Measurements from ENCODE around the gene NTM. TPM values are rescaled to one million over a fixed set of nuclear protein-coding genes. Genes with fewer than 3 reads are reported as not detected.

NTM gene
- total and polyA plus RNA-seq, 2 experiments from 2014 or later = 2.2 to 4.9 TPM

- WGBS (ENCODE audit: low lambda C conversion rate, missing lambda C conversion rate) = 34% methylated on average over 16 of the region's 16 CpGs
- no peaks in the 10 kb centered on the region for H3K36me3 ChIP-seq (replicated peaks; ENCODE audit: insufficient read depth, low read depth)
- TF ChIP-seq CTCF (IDR thresholded peaks at IDR 0.05; ENCODE audit: poor library complexity) = peak; percentile 99
- TF ChIP-seq EZH2phosphoT487 (IDR thresholded peaks at IDR 0.05; ENCODE audit: low read depth, severe bottlenecking, unreplicated experiment) = no peak
- H3K27ac ChIP-seq = no peak overlapping the region
- H3K4me3 ChIP-seq = no peak overlapping the region
- H3K4me2 ChIP-seq = no peak overlapping the region
- no peaks in the 10 kb centered on the region for H3K9me2 ChIP-seq (replicated peaks; ENCODE audit: insufficient read depth)
- no peaks in the 10 kb centered on the region for H3K79me2 ChIP-seq
- no peaks in the 10 kb centered on the region for H3K4me1 ChIP-seq (ENCODE audit: insufficient read depth)
- no peaks in the 10 kb centered on the region for H3K9me3 ChIP-seq (ENCODE audit: low read depth)
- H4K20me1 ChIP-seq (ENCODE audit: insufficient read depth, poor library complexity, severe bottlenecking) = no peaks in the 10 kb centered on the region
- DNase-seq (ENCODE audit: low spot score) = peak; percentile 92
- no peak overlapping the region for H2AFZ ChIP-seq
- peaks cover 19% of the 10 kb centered on the region for H3K27me3 ChIP-seq
These were observed 303.8 kb downstream of the NTM start for GRCh38 chr11:131674051-131674755.

GRCh38 chr11:131675121-131675888 is 304.9 kb downstream of the NTM start:
- Histone ChIP-seq H3K4me3 (no peak overlapping the region), H2AFZ (no peak overlapping the region), H3K36me3 (replicated peaks; ENCODE audit: insufficient read depth, low read depth) (no peaks in the 10 kb centered on the region), H3K27ac (no peak overlapping the region), H3K9me2 (replicated peaks; ENCODE audit: insufficient read depth) (no peaks in the 10 kb centered on the region), H3K79me2 (no peaks in the 10 kb centered on the region), H3K4me1 (ENCODE audit: insufficient read depth) (no peaks in the 10 kb centered on the region), H3K27me3 (peaks cover 13% of the 10 kb centered on the region), H3K9me3 (ENCODE audit: low read depth) (no peaks in the 10 kb centered on the region), H3K4me2 (no peak overlapping the region), H4K20me1 (ENCODE audit: insufficient read depth, poor library complexity, severe bottlenecking) (no peaks in the 10 kb centered on the region)
- no peak for DNase-seq (ENCODE audit: low spot score)
- WGBS (ENCODE audit: low lambda C conversion rate, missing lambda C conversion rate) = 73% methylated on average over 11 of the region's 11 CpGs
- no peak for TF ChIP-seq EZH2 (IDR thresholded peaks at IDR 0.05; ENCODE audit: borderline replicate concordance)
- no peak for TF ChIP-seq CTCF (IDR thresholded peaks at IDR 0.05; ENCODE audit: poor library complexity)
- TF ChIP-seq EZH2phosphoT487 (IDR thresholded peaks at IDR 0.05; ENCODE audit: low read depth, severe bottlenecking, unreplicated experiment) = no peak

GRCh38 chr11:131677828-131678470 is 307.5 kb downstream of the NTM start:
- Histone ChIP-seq H3K27me3 (peaks cover 17% of the 10 kb centered on the region), H4K20me1 (ENCODE audit: insufficient read depth, poor library complexity, severe bottlenecking) (no peaks in the 10 kb centered on the region), H3K4me1 (ENCODE audit: insufficient read depth) (no peaks in the 10 kb centered on the region), H3K4me3 (no peak overlapping the region), H3K27ac (no peak overlapping the region), H3K9me2 (replicated peaks; ENCODE audit: insufficient read depth) (no peaks in the 10 kb centered on the region), H2AFZ (no peak overlapping the region), H3K4me2 (no peak overlapping the region), H3K36me3 (replicated peaks; ENCODE audit: insufficient read depth, low read depth) (no peaks in the 10 kb centered on the region), H3K9me3 (ENCODE audit: low read depth) (no peaks in the 10 kb centered on the region), H3K79me2 (no peaks in the 10 kb centered on the region)
- TF ChIP-seq EZH2 (IDR thresholded peaks at IDR 0.05; ENCODE audit: borderline replicate concordance) = no peak
- TF ChIP-seq CTCF (IDR thresholded peaks at IDR 0.05; ENCODE audit: poor library complexity) = no peak
- TF ChIP-seq EZH2phosphoT487 (IDR thresholded peaks at IDR 0.05; ENCODE audit: low read depth, severe bottlenecking, unreplicated experiment) = no peak
- no peak for DNase-seq (ENCODE audit: low spot score)
- WGBS (ENCODE audit: low lambda C conversion rate, missing lambda C conversion rate) = 53% methylated on average over 4 of the region's 4 CpGs

All from hepatocyte (in vitro differentiated cells).